M059J (cell line): ENCODE data around the gene SSU72. TPM values are rescaled to one million over a fixed set of nuclear protein-coding genes. Genes with fewer than 3 reads are reported as not detected.
A peak's percentile ranks its signal among the peaks of the same experiment; 100 is the strongest.

Experiments
- DNase-seq: peaks from one replicate; pipeline ENCODE4 v3.0.0-alpha.2; 2012; ENCODE audit warnings: low read depth
- total RNA-seq: library from RNA; depleted of rRNA; stranded (reverse); fragments of >200 nt; shearing (Covaris generic); gene quantifications from 2 replicates; pipeline ENCODE4 v1.2.3, GENCODE V29; 2014

The SSU72 gene
- total RNA-seq, 1 experiment from 2014 or later, result 96.9 TPM

DNA sequence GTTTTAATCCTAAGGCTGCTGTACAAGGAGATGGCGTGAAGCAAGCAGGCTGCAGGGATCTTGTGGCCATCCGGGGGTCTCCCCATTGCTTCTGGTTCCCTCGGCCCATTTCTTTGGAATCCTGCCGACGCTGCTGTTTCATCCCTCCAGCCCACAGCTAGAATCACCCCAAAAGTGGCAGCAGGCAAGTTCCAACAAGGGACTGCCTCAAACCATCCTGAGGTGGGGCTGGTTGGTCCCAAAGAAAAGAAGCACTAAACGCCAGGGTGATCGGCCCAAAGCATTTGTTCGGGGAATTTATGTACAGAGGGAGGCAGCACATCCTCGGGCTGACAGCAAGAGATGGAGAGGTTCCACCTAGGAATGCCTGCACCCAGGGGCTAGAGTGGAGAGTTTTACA is 36.1 kb upstream of the SSU72 start:
- no peak for DNase-seq

DNA sequence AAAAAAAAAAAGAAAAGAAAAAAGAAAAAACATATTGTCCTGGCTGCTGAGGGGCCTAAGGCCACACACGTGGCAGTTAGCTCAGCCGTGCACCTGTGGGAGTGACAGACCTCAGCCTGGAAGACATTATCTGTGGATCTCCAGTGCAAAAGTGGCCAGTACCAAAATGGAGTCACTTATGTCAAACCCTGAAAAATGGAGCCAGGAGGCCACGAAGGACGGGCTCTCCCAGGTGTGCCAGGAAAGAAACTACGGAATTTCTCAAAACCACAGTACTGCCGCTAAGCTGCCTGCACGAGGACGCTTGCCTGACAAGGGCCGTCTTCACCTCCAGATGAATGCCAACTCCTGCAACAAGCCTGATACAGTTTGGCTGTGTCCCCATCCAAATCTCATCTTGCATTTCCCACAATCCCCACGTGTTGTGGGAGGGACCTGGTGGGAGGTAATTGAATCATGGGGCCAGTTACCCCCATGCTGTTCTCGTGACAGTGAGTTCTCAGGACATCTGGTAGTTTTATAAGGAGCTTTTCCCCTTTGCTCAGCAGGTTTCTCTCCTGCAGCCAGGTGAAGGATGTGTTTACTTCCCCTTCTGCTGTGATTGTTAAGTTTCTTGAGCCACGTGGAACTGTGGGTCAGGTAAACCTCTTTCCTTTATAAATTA is 35.3 kb upstream of the SSU72 start:
- DNase-seq, result no peak

DNA sequence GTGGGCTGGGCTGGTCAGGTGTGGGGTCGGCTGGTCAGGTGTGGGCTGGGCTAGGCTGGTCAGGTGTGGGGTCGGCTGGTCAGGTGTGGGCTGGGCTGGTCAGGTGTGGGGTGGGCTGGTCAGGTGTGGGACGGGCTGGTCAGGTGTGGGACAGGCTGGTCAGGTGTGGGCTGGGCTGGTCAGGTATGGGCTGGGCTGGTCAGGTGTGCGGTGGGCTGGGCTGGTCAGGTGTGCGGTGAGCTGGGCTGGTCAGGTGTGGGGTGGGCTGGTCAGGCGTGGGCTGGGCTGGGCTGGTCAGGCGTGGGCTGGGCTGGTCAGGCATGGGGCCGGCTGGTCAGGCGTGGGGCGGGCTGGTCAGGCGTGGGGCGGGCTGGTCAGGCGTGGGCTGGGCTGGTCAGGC is 31.6 kb upstream of the SSU72 start:
- DNase-seq, result no peak

DNA sequence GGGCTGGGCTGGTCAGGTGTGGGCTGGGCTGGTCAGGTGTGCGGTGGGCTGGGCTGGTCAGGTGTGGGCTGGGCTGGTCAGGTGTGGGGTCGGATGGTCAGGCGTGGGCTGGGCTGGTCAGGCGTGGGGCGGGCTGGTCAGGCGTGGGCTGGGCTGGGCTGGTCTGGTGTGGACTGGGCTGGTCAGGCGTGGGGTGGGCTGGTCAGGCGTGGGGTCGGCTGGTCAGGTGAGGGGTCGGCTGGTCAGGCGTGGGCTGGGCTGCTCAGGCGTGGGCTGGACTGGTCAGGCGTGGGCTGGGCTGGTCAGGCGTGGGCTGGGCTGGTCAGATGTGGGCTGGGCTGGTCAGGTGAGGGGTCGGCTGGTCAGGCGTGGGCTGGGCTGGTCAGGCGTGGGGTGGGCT is 31.1 kb upstream of the SSU72 start:
- DNase-seq, result no peak

DNA sequence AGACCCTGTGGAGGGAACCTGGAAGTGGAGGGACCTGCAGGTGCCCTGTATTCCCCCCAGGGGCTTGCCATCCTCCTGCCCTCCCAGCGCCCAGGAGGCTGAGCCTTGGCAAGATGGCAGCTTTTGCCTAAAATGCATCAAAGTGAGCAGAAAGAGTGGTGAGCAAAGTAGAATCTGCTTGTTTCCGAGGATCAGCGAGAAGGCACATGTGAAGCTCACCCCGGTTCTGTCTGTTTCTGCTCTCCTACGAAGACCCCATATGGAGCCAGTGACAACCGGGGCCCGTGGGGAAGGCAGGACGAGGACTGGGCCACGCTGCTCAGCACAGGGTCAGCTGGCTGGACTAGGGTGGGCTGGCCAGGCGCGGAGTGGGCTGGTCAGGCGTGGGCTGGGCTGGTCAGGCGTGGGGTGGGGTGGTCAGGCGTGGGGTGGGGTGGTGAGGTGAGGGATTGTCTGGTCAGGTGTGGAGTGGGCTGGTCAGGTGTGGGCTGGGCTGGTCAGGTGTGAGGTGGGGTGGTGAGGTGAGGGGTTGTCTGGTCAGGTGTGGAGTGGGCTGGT is 30.4 kb upstream of the SSU72 start:
- DNase-seq, result no peak

DNA sequence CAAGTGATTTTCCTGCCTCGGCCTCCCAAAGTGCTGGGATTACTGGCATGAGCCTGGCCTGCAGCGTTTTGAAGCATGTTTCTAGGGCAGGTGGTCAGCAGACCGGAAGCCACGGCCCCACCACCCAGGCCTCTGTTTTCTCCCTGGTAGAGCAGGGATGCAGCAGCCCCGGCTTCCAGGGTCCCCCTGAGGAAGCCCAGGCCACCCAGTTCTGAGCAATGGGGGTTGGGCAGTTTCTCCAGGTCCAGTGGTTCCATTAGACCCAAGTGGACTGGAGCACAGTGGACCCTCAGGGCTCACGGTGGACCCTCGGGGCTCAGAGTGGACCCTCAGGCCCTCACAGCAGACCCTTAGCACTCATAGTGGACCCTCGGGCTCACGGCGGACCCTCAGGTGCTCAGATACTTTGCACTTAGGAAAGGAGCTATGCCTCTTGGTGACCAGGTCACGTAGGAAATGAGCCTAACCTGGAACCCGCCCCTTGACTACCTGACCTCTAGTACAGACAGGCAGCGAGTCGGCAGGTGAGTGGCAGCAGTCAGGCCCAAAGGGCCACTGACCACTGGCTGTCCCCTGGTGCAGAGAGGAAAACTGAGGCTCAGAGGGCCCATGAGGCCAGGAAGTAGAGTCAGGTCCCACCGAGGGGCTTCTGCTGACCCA is 29.8 kb upstream of the SSU72 start:
- no peak for DNase-seq

DNA sequence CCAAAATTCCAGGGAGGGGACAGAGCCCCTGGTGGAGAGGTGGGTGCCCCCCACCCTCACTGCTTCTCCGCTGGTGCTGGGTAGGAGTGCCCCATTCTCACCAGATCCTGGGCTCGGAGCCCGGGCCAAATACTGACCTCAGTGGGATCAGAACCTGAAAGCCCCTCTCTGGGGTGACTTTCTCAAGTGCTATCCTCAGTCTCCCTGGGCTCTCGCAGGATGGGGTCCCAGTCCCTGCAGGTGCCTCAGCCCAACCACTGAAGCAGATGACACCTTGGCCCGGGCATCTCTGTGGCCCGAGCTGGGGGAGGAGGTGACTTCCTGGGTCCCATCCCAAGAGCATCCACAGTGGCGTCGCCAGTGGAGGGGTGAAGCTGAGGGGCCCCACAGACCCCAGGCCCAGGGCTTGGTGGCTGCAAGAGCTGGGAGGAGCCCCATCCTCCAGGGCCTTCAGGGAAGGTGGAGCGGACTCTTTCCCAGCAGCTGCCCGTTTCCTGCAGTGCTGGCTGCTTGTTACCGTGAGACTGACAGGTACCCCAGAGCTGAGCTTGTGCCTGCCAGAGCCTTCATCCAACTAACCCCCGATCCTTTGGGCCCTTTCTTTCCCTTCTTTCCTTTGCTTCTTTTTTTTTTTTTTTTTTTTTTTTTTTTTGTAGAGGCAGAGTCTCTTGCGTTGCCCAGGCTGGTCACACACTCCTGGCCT is 29.2 kb upstream of the SSU72 start:
- no peak for DNase-seq

DNA sequence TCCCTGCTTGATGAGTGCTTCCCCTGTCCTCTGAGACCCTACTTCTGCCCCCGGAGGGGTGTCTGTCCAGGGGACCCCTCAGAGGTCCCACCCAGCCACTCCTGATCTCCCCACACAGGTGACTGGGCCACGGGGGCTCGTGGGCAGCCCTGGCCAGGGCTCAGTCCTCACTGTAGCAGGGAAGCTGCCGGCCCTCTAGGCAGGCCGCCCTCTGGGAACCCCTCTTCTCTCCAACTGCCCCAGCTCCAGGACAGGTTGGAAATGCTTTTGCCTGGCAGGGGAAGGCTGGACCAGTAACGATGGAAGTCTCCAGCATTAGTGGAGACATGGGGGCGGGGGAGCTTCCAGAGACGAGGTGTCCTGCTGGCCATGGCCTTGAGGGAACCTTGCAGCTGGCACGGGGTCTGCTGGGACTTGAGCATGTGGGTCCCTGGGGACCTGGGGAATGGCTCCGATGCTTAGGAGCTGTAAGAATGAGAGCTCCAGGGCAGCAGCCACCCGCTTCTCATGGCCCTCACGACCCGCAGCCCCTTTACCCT is 28.4 kb upstream of the SSU72 start:
- DNase-seq, result no peak

DNA sequence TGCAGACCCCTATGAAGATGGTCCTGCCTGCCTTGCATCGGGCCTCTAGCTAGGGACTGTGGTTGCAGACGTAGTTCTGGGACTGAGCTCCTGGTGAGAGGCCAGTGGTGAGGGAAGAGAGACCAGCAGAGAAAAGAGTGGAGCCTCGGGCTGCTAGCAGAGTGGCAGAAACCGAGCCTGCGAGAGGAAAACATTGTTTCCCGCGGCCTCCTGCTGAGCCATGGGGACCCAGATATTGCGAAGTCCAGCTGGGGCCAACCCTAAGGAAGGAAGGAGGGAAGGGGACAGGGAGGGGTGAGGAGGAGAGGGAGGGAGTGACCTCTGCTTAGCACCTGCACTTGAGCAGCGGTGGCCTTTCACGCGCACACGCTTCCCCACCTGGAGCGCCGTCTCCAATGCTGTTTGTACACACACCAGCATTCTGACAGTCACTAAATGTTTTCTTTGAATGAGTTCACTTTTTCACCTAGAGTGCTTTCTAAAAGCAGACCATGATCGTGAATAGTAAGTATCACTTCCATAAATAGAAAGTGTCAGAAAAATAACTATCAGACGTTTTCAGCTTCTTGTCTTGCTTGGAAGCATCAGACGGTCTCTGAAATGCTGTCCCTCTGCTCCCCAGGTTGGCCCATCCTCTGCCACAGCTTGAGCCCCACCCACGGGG is 27.8 kb upstream of the SSU72 start:
- DNase-seq, result no peak

DNA sequence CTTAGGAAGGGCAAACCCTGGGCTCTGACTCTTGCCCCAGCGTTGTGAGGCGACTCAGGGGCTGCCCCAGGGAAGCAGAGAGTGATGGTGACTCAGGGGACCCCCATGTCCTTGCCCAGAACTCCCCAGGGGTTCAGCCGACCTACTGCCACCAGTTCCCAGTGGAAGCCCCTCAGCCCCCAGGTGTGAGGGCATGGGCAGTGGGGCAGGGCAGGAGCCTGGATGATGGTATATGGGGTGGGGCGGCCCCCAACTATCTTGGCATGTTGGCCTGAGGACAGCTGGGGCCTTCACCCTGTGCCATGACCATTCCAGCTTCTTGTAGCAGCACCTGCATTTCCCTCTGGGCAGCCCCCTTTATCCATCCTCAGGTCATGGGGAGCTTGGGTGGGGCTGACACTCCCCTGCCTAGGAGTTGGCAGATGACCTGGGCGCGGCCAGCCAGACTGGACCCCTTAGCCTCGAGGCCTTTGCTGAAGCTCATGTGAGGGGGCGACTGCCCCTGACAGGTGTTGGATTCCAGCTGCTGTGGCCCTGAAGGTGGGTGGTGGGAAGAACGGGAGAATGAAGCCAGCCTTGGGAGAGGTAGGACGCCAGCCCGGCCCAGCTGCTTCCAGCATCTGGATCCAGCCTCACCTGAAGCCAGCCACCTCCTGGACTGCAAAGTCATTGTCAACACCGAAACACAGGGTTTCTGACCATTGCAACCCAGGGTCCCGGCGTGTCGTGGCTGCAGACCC is 27.1 kb upstream of the SSU72 start:
- no peak for DNase-seq

DNA sequence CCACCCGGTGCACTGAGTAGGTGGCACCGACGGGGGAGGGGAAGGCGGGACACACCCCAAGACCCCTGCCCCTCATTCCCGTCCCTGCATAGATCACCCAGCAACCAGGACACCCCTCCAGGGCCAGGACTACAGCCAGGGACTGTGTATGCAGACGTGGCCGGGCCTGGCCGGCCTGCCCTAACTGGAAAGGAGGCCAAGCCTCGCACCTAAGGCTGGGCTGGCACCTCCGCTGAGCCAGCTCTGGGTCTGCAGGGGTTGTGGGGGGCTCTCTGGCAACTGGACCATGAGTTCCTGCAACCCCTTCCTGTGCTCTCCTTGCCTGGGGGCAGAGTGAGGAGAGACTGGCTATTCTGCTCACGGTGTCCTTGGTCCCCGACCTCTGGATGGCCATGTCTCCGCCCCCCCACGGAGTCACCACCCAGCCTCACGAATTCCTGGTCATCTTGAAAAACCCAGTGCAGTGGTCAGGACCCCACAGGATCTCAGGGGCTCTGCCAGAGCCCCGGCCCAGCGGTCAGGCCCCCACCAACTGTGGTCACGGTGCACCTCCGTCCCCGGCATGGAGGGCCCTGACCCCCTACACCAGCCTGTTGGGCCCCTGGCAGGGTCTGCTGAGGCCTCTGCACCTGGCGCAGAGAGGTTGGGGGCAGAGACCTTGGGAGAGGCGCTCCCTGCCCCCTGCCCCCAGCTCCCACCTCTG is 26.3 kb upstream of the SSU72 start:
- no peak for DNase-seq

DNA sequence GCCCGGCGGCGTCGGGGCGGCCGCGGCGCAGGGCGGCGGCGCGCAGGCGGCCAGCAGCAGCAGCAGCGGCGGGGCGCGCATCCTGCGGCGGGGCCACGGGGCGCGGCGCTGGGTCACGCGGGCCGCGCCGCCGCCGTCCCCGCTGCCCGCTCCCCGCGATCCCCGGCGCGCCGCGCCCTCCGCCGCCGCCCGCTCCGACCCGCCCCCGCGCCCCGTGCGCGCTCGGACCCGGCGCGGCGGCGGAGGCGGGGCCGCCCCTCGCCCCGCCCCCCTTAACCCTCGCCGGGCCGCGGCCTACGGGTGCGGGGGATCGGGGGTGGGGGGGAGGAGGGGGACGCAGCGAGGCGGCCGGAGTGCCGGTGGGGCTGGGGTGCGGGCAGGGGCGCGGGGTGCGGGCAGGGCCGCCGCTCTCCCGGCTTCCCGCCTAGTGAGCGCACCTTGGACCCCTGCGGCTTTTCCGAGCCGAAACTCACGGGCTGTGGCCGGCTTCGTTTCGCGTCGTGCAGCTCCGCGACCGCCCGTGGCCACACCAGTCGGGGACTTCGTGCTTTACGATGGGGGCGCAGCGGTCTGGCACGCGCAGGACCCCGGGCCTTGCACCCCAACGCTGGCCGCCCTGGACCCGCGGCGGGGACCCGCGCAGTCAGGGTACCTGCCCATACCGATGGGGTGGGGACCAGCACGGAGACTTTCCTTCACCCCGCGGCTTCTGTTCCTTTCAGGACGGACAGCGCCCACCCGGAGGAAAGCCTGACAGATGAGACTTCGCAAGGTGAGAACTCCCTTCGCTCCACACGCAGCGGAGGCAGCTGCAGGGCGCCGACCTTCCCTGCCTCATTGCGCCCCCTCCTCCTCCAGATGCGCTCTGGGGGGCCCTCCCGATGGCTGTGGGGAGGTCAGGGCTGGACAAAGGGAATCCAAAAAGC is 25.5 kb upstream of the SSU72 start, which contains the start of gene FNDC10:
FNDC10 (minus strand) TSS at position 201 of the 926 bp plus-strand sequence; CDS start at position 81, 120 bp downstream.
- no peak for DNase-seq

DNA sequence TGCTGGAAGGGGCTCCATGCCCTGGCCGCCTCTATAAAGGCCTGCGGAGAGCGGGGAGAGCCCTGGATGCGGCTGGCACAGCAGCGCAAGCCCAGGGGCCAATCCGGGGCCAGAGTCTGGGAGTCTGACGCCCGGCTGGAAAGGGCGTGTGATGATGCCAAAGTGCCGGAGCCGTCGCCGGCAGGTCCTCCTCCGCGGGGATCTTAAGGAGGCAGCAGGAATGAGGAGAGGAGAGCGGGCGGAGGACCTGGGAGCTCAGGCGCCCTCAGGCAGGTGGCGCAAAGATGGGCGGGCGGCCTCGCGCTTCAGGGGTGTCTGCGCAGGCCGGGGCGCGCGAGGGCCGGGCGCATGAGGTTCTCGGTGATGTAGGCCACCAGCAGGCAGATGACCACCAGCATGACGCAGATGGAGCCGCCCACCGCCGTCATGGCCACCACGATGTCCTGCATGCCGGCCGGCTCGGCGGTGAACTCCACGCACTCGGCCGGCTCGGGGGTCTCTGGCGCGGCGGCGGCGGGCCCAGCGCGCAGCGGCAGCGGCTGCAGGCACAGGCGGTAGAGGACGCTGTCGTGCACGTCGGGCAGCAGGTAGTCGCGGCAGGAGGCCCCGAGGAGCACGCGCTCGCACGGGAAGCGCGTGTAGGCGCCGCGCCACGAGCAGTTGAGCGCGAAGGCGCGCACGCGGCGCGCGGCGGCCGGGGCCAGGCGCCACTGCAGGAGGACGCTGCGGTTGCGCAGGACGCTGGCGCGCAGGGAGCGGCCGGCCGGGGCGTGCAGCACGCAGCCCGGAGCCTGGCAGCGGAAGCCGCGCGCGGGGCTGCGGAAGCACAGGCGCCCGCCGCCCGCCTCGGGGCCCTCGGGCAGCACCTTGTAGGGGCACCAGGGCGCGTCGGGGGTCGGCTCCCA is 24.6 kb upstream of the SSU72 start:
- no peak for DNase-seq

DNA sequence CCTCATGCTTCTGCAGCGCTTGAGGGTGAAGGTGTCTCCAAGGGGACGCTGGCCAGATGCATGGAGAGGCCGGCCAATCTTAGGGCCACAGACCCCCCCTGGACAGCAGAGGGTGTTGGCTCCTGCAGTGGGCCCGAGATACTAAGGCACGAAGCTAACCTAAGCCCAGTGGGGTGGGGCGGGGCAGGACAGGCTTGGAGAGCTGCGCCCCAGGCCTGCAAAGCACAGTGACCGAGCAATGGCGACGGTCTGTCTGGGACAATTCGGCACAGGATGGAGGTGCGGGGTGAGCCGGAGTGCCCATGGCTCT is 24.0 kb upstream of the SSU72 start:
- no peak for DNase-seq

DNA sequence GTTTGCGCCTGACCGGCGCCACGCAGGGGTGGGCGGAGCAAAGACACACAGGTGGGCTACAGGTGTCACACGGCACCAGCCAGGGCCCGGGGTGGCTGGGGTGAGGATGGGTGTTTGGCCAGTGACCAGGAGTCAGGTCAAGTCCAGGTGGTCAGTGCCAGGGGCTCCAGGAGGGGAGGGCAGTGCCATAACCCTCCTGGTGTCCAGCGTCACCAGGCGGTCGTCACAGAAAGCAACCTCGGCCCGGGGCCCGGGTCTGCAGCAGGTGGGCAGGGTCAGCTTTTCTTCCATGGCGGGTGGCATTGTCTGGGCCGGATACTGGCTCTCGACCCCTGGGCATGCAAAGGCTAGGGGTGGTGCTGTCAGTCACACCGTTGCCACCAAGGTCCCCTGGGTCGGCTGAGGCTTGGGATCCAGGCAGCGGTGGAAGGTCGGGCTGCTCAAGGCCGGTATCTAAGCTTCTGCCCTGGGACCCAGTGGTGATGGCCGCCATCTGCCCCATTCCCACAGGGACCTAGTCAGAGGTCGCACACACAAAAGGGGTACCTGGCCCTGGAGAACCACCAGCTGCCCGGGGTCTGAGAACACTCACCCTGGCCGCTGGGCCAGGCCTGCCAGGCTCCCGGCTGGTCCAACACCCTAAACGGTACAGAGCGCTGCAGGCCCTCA is 23.5 kb upstream of the SSU72 start:
- no peak for DNase-seq

DNA sequence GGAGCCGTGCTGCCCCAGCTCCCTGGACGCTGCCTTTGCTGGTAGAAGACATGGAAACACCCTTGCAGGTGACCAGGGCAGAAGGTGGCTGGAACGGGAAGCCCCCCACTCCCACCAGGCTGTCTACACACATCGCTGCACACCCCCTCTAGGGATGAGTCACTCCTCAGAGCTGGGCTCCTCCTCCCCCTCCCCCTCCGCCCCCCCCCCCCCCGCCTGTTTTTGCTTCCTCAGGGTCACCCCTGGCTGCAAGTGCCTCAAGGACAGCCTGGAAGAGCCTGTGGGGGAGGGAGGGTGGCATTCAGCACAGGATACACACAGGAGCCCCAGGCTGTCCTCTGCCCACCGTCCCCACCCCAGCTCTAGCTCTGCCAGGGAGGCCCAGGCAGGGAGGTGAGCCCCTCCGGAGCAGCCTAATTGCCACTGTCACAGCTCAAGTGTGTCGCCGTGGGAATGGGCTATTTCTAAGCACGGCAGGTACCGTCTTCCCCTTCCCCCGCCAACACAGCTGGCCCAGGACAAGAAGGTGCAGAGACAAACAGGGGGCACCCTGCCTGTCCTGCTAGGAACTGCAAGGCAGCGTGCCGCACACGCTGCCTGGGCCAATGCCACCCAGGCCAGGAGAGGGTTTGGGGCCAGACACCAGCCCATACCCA is 22.7 kb upstream of the SSU72 start:
- DNase-seq, result peak; percentile 31

DNA sequence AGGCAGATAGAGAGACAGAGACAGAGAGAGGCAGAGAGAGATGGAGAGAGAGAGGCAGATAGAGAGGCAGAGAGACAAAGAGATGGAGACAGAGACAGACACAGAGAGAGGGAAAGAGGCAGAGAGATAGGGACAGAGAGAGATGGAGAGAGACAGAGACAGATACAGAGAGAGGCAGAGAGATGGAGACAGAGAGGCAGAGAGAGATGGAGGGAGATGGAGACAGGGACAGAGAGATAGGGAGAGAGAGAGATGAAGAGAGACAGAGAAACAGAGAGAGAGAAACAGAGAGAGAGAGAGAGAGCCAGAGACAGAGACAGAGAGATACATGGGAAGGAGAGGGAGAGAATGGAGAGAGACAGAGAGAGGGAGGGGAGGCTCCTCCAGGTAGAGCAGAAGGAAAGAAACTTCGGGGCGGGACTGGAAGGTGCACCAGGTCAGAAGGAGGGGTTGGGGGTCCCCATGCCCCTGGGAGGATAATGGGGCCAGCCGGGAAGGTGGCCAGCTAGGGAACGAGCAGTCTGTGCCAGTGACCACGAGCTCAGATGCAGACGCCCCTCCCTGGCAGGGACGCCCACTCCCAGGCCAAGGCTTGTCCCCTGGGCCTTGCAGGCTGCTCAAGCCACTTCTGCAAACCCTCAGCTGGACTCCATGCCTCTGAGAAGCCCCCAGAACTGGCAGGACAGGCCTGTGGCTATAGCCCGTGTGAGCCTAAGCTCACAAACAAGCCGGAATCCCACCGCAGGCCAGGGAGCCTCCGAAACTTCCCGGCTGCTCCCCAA is 22.0 kb upstream of the SSU72 start:
- no peak for DNase-seq
